BLaER1 (cell line): Measurements from ENCODE around the gene CAVIN3.

Experiments used
- H3K27ac ChIP-seq: shearing (Covaris generic); formaldehyde crosslinking; 2 replicates; pipeline ENCODE4 v1.8.1; 2022
- H3K27me3 ChIP-seq: shearing (Covaris generic); formaldehyde crosslinking; 2 replicates; pipeline ENCODE4 v1.8.1; 2022
- H3K36me3 ChIP-seq: shearing (Covaris generic); formaldehyde crosslinking; 2 replicates; pipeline ENCODE4 v1.8.1; 2022
- H3K4me1 ChIP-seq: shearing (Covaris generic); formaldehyde crosslinking; 2 replicates; pipeline ENCODE4 v1.8.1; 2022
- H3K4me2 ChIP-seq: shearing (Covaris generic); formaldehyde crosslinking; 2 replicates; pipeline ENCODE4 v1.8.1; 2022
- H3K4me3 ChIP-seq: shearing (Covaris generic); formaldehyde crosslinking; 2 replicates; pipeline ENCODE4 v1.8.1; 2022
- H3K9ac ChIP-seq: shearing (Covaris generic); formaldehyde crosslinking; 2 replicates; pipeline ENCODE4 v1.8.1; 2022
- H3K9me3 ChIP-seq: shearing (Covaris generic); formaldehyde crosslinking; 2 replicates; pipeline ENCODE4 v1.8.1; 2022
- H4K20me1 ChIP-seq: shearing (Covaris generic); formaldehyde crosslinking; 2 replicates; pipeline ENCODE4 v1.8.1; 2022
- Cebpa-rat ChIP-seq: shearing (Covaris generic); IDR thresholded peaks from 2 replicates; pipeline ENCODE4 v1.8.1; 2022

Gene CAVIN3

GRCh38 chr11:6273188-6273587 lies 47.1 kb downstream of the CAVIN3 start:
- H3K27ac ChIP-seq, result no peak overlapping the region
- no peaks in the 10 kb centered on the region for H4K20me1 ChIP-seq
- TF ChIP-seq Cebpa-rat, result no peak
- peak overlapping the region; percentile 21 for H3K4me2 ChIP-seq
- no peaks in the 10 kb centered on the region for H3K27me3 ChIP-seq
- no peaks in the 10 kb centered on the region for H3K36me3 ChIP-seq
- 0 out of 2 replicates have a peak, but pooled peaks cover 11% of the 10 kb centered on the region for H3K9me3 ChIP-seq
- H3K4me3 ChIP-seq, result no peak overlapping the region
- H3K4me1 ChIP-seq, result peaks cover 5% of the 10 kb centered on the region
- no peak overlapping the region for H3K9ac ChIP-seq

- H4K20me1 ChIP-seq, result no peaks in the 10 kb centered on the region
- peaks cover 5% of the 10 kb centered on the region for H3K4me1 ChIP-seq
- 0 out of 2 replicates have a peak, but pooled peaks cover 11% of the 10 kb centered on the region for H3K9me3 ChIP-seq
- H3K4me2 ChIP-seq, result no peak overlapping the region
- no peak overlapping the region for H3K27ac ChIP-seq
- H3K4me3 ChIP-seq, result no peak overlapping the region
- TF ChIP-seq Cebpa-rat, result no peak
- H3K36me3 ChIP-seq, result no peaks in the 10 kb centered on the region
- H3K27me3 ChIP-seq, result no peaks in the 10 kb centered on the region
- H3K9ac ChIP-seq, result no peak overlapping the region
These were observed 48.7 kb downstream of the CAVIN3 start for GRCh38 chr11:6271598-6271997.

- Histone ChIP-seq H3K9me3 (0 out of 2 replicates have a peak, but pooled peaks cover 11% of the 10 kb centered on the region), H3K9ac (no peak overlapping the region), H3K4me3 (no peak overlapping the region), H3K27me3 (no peaks in the 10 kb centered on the region), H4K20me1 (no peaks in the 10 kb centered on the region), H3K4me2 (no peak overlapping the region), H3K27ac (no peak overlapping the region), H3K36me3 (no peaks in the 10 kb centered on the region), H3K4me1 (peaks cover 5% of the 10 kb centered on the region)
- TF ChIP-seq Cebpa-rat, result no peak
These were observed 49.6 kb downstream of the CAVIN3 start for GRCh38 chr11:6270584-6271246.

GRCh38 chr11:6269994-6270393 lies 50.3 kb downstream of the CAVIN3 start:
- no peaks in the 10 kb centered on the region for H3K27me3 ChIP-seq
- H3K9ac ChIP-seq, result no peak overlapping the region
- no peaks in the 10 kb centered on the region for H3K36me3 ChIP-seq

More at GRCh38 chr11:6269994-6270393, 50.3 kb downstream of the CAVIN3 start:
- Histone ChIP-seq H3K4me1 (peaks cover 5% of the 10 kb centered on the region), H3K4me3 (no peak overlapping the region), H3K9me3 (0 out of 2 replicates have a peak, but pooled peaks cover 11% of the 10 kb centered on the region), H3K4me2 (no peak overlapping the region), H4K20me1 (no peaks in the 10 kb centered on the region), H3K27ac (no peak overlapping the region)
- no peak for TF ChIP-seq Cebpa-rat
